CD14-positive monocyte (primary cell): ENCODE results near the gene NPAS3. TPM values are rescaled to one million over a fixed set of nuclear protein-coding genes. Genes with fewer than 3 reads are reported as not detected.

Source experiments
- DNase-seq, 3 donors: peaks; one replicate each; pipeline ENCODE4 v3.0.0-alpha.2; 2011 to 2022
- H2AFZ ChIP-seq: 2 replicates; pipeline ENCODE4 v1.6.0; 2012; ENCODE audit warnings: mild to moderate bottlenecking, low read depth, low read length, inconsistent platforms; ENCODE audit not compliant: insufficient read depth, poor library complexity, severe bottlenecking
- H3K27ac ChIP-seq, 2 donors: 1 replicate in 1 of 2; 2 replicates in 1 of 2; pipeline ENCODE4 v1.5.1; 2012 to 2013; ENCODE audit warnings: low read length in 2 of 2, control low read depth in 1 of 2, inconsistent platforms in 1 of 2, low read depth in 1 of 2, mild to moderate bottlenecking in 1 of 2
- H3K27me3 ChIP-seq, 2 donors: one replicate each; pipeline versions ENCODE4 v1.6.0 to v1.6.1; 2011 to 2013; ENCODE audit warnings: low read length in 2 of 2; ENCODE audit not compliant: control insufficient read depth in 2 of 2, insufficient read depth in 2 of 2
- H3K36me3 ChIP-seq, 2 donors: replicated peaks in 1 of 2; 1 replicate in 1 of 2; 2 replicates in 1 of 2; pipeline versions ENCODE4 v1.5.1 to v1.6.1; 2012 to 2013; ENCODE audit warnings: low read length in 2 of 2, control low read depth in 1 of 2, inconsistent platforms in 1 of 2, mild to moderate bottlenecking in 1 of 2; ENCODE audit not compliant: insufficient read depth in 2 of 2, control insufficient read depth in 1 of 2
- H3K4me1 ChIP-seq, 2 donors: 1 replicate in 1 of 2; 2 replicates in 1 of 2; pipeline versions ENCODE4 v1.5.1 to v1.6.1; 2012 to 2013; ENCODE audit warnings: low read length in 2 of 2, control low read depth in 1 of 2, inconsistent platforms in 1 of 2, mild to moderate bottlenecking in 1 of 2, moderate library complexity in 1 of 2; ENCODE audit not compliant: insufficient read depth in 2 of 2, control insufficient read depth in 1 of 2
- H3K4me2 ChIP-seq: replicated peaks from 2 replicates; pipeline ENCODE3; 2012; ENCODE audit warnings: low read length, moderate library complexity, mild to moderate bottlenecking; ENCODE audit not compliant: poor library complexity, severe bottlenecking; ENCODE audit errors: extremely low read depth
- H3K4me3 ChIP-seq, 3 experiments: fragments of 200-600 bp in 1 of 3; sonication (generic) in 1 of 3; replicated peaks in 1 of 3; 1 replicate in 2 of 3; 2 replicates in 1 of 3; pipeline ENCODE4 v1.5.1; 2011 to 2013; ENCODE audit warnings: low read length in 3 of 3, mild to moderate bottlenecking in 3 of 3, control low read depth in 2 of 3, low read depth in 2 of 3, inconsistent platforms in 1 of 3, moderate library complexity in 1 of 3
- H3K79me2 ChIP-seq: 2 replicates; pipeline ENCODE4 v1.6.0; 2012; ENCODE audit warnings: mild to moderate bottlenecking, control low read depth, inconsistent platforms, low read length, moderate library complexity; ENCODE audit not compliant: insufficient read depth
- H3K9ac ChIP-seq: 2 replicates; pipeline ENCODE4 v1.6.0; 2017; ENCODE audit warnings: low read length, mild to moderate bottlenecking; ENCODE audit not compliant: insufficient read depth, poor library complexity, severe bottlenecking
- H3K9me3 ChIP-seq, 2 donors: replicated peaks in 1 of 2; 1 replicate in 1 of 2; 2 replicates in 1 of 2; pipeline versions ENCODE4 v1.5.1 to v1.6.1; 2012 to 2013; ENCODE audit warnings: low read length in 2 of 2, control low read depth in 1 of 2; ENCODE audit not compliant: control insufficient read depth in 1 of 2, insufficient read depth in 1 of 2
- H4K20me1 ChIP-seq: 2 replicates; pipeline ENCODE4 v1.6.0; 2012; ENCODE audit warnings: mild to moderate bottlenecking, low read length, control low read depth, moderate library complexity; ENCODE audit not compliant: insufficient read depth
- H3K27ac Mint-ChIP-seq, 7 donors: one replicate each; pipeline ENCODE4 v1.8.0; 2020; ENCODE audit warnings: mild to moderate bottlenecking in 7 of 7, mixed read lengths in 7 of 7, moderate library complexity in 6 of 7, inconsistent platforms in 2 of 7
- H3K27me3 Mint-ChIP-seq, 3 donors: one replicate each; pipeline ENCODE4 v1.8.0; 2021 to 2022; ENCODE audit warnings: low read depth in 3 of 3, mild to moderate bottlenecking in 3 of 3, mixed read lengths in 3 of 3, moderate library complexity in 3 of 3, inconsistent platforms in 1 of 3
- H3K36me3 Mint-ChIP-seq, 2 donors: one replicate each; pipeline ENCODE4 v1.8.0; 2020; ENCODE audit warnings: mixed read lengths in 2 of 2, inconsistent platforms in 1 of 2, mild to moderate bottlenecking in 1 of 2
- H3K4me1 Mint-ChIP-seq: one replicate; pipeline ENCODE4 v1.8.0; 2020; ENCODE audit warnings: mild to moderate bottlenecking, mixed read lengths
- H3K4me3 Mint-ChIP-seq, 2 donors: one replicate each; pipeline ENCODE4 v1.8.0; 2020; ENCODE audit warnings: mild to moderate bottlenecking in 2 of 2, mixed read lengths in 2 of 2, moderate library complexity in 1 of 2
- H3K9me3 Mint-ChIP-seq, 7 donors: one replicate each; pipeline ENCODE4 v1.8.0; 2020 to 2022; ENCODE audit warnings: mixed read lengths in 7 of 7, mild to moderate bottlenecking in 6 of 7, moderate library complexity in 6 of 7, inconsistent platforms in 2 of 7
- CTCF ChIP-seq: fragments of 200-600 bp; IDR thresholded peaks from one replicate; pipeline ENCODE4 v1.8.0; 2022; ENCODE audit warnings: antibody characterized with exemption, mild to moderate bottlenecking
- WGBS: methylation state at CpG from one replicate; pipeline ENCODE4 v1.1.5; 2013; ENCODE audit warnings: missing lambda C conversion rate; ENCODE audit not compliant: insufficient coverage; 5-methylcytosine and 5-hydroxymethylcytosine counted together
- intact Hi-C, 2 donors: fragments of 100-400 bp; cut with micrococcal nuclease; formaldehyde crosslinking; loops; one replicate each; pipeline versions ENCODE4 v1.15.0 to v1.15.1; 2023
- polyA plus RNA-seq, 3 donors: library from polyadenylated mRNA; depleted of rRNA in 1 of 3; unstranded in 2 of 3; stranded (reverse) in 1 of 3; fragments of 300-500 nt in 2 of 3; fragments of >200 nt in 1 of 3; fragmentation: Illumina TruSeq in 2 of 3; gene quantifications; 1 replicate in 2 of 3; 2 replicates in 1 of 3; pipeline ENCODE4 v1.2.3, GENCODE V29; 2012 to 2021

Gene NPAS3
- polyA plus RNA-seq, 3 donors = not detected

GRCh38 chr14:33201116-33201515 lies 262.4 kb downstream of the NPAS3 start:
- DNase-seq = no peak
- intact Hi-C loops = no loop called here
- no peaks in the 10 kb centered on the region for H4K20me1 ChIP-seq
- peaks cover 0 to 13% (median 5%) of the 10 kb centered on the region in 7 donors for H3K9me3 Mint-ChIP-seq
- no CpG with 5 or more reads among the region's 2 CpGs for WGBS
- H3K36me3 Mint-ChIP-seq = no peaks in the 10 kb centered on the region
- H3K36me3 ChIP-seq = no peaks in the 10 kb centered on the region
- TF ChIP-seq CTCF = no peak
- no peak overlapping the region for H2AFZ ChIP-seq
- no peaks in the 10 kb centered on the region for H3K4me1 ChIP-seq
- H3K4me1 Mint-ChIP-seq = no peaks in the 10 kb centered on the region
- H3K27ac ChIP-seq = no peak overlapping the region
- no peaks in the 10 kb centered on the region for H3K79me2 ChIP-seq
- peaks cover 4 to 13% of the 10 kb centered on the region in 2 donors for H3K9me3 ChIP-seq
- H3K4me3 Mint-ChIP-seq = no peak overlapping the region
- H3K27ac Mint-ChIP-seq = no peak overlapping the region
- H3K4me3 ChIP-seq = no peak overlapping the region
- no peaks in the 10 kb centered on the region for H3K27me3 Mint-ChIP-seq
- no peak overlapping the region for H3K4me2 ChIP-seq
- H3K27me3 ChIP-seq = no peaks in the 10 kb centered on the region
- no peak overlapping the region for H3K9ac ChIP-seq

GRCh38 chr14:33206981-33207380 lies 268.3 kb downstream of the NPAS3 start:
- H3K27ac ChIP-seq = no peak overlapping the region
- WGBS = 100% methylated on average over 1 of the region's 5 CpGs
- intact Hi-C loops = no loop called here
- no peaks in the 10 kb centered on the region for H3K9me3 ChIP-seq
- H3K4me1 ChIP-seq = no peaks in the 10 kb centered on the region
- Mint-ChIP-seq H3K9me3 (no peaks in the 10 kb centered on the region), H3K27me3 (no peaks in the 10 kb centered on the region), H3K36me3 (no peaks in the 10 kb centered on the region), H3K4me3 (no peak overlapping the region), H3K4me1 (no peaks in the 10 kb centered on the region), H3K27ac (no peak overlapping the region)
- no peaks in the 10 kb centered on the region for H3K36me3 ChIP-seq
- no peak overlapping the region for H3K4me3 ChIP-seq
- no peak for DNase-seq
- no peak for TF ChIP-seq CTCF
- H4K20me1 ChIP-seq = no peaks in the 10 kb centered on the region
- H3K79me2 ChIP-seq = no peaks in the 10 kb centered on the region
- H2AFZ ChIP-seq = no peak overlapping the region
- H3K4me2 ChIP-seq = no peak overlapping the region
- no peak overlapping the region for H3K9ac ChIP-seq
- H3K27me3 ChIP-seq = no peaks in the 10 kb centered on the region
